ENCODE results near the gene ARHGEF2. TPM values are rescaled to one million over a fixed set of nuclear protein-coding genes. Genes with fewer than 3 reads are reported as not detected.

Gene ARHGEF2
- total and polyA plus RNA-seq, 9 of the 15 experiments (the other 6 are each of a cell fraction or from before 2014, with no cell fraction given): 7.1 to 162 (median 62.2) TPM

GRCh38 chr1:156009404-156009803 lies 31.1 kb upstream of the ARHGEF2 start (continued):
- no peak for TF ChIP-seq ZNF280A (IDR thresholded peaks at IDR 0.05; ENCODE audit: low read depth, partially characterized antibody)
- no peak for TF ChIP-seq YY1 (IDR thresholded peaks at IDR 0.05; ENCODE audit: borderline replicate concordance in 1 of 3, control insufficient read depth in 1 of 3, extremely low read depth in 1 of 3, insufficient read depth in 3 of 3, insufficient read length in 1 of 3, insufficient replicate concordance in 2 of 3, low read depth in 1 of 3, low read length in 2 of 3)

GRCh38 chr1:156006666-156007376 lies 28.5 kb upstream of the ARHGEF2 start:
- intact Hi-C loops (cut with micrococcal nuclease): no loop called here

More at GRCh38 chr1:156006666-156007376, 28.5 kb upstream of the ARHGEF2 start:
- ATAC-seq (no peak), DNase-seq (ENCODE audit: extremely low read depth in 1 of 4, low spot score in 3 of 4) (no peak), FAIRE-seq (no peak)
- Histone ChIP-seq H3K79me2 (ENCODE audit: control insufficient read depth, insufficient read depth, low read length) (no peaks in the 10 kb centered on the region), H3K4me2 (ENCODE audit: insufficient read depth, low read length) (no peak overlapping the region), H3K9ac (ENCODE audit: insufficient read depth in 1 of 2, low read depth in 2 of 2, low read length in 2 of 2) (no peak overlapping the region; a peak in 1 of 4 replicates), H2AFZ (ENCODE audit: low read depth, low read length) (no peak overlapping the region), H3K36me3 (ENCODE audit: control insufficient read depth, insufficient read depth, low read length) (peaks cover 33% of the 10 kb centered on the region; the same call in 2 of the 3 replicates), H3K27ac (ENCODE audit: extremely low read depth, low read depth, low read length) (no peak overlapping the region), H3K9me1 (ENCODE audit: control insufficient read depth, insufficient read depth, low read length) (no peaks in the 10 kb centered on the region), H4K20me1 (replicated peaks; ENCODE audit: control insufficient read depth, insufficient read depth, low read length) (no peaks in the 10 kb centered on the region), H3K4me3 (no peak overlapping the region), H3K9me3 (replicated peaks; ENCODE audit: control insufficient read depth, insufficient read depth, low read depth, low read length) (no peaks in the 10 kb centered on the region), H3K27me3 (ENCODE audit: control insufficient read depth in 2 of 2, insufficient read depth in 2 of 2, low read length in 2 of 2) (no peaks in the 10 kb centered on the region), H3K4me1 (replicated peaks in 1 of 2; ENCODE audit: control insufficient read depth in 2 of 2, insufficient read depth in 2 of 2, low read length in 2 of 2) (peaks cover 14 to 21% of the 10 kb centered on the region in 2 experiments; a peak in 4 of 5 replicates)
- TF ChIP-seq PRDM10 (IDR thresholded peaks at IDR 0.05; ENCODE audit: partially characterized antibody) (peak; percentile 5), LCOR (CRISPR knock-in tag; IDR thresholded peaks at IDR 0.05) (no peak), POLR2B (IDR thresholded peaks at IDR 0.05; ENCODE audit: low read depth, partially characterized antibody) (peak; percentile 16), HDGF (IDR thresholded peaks at IDR 0.05) (no peak), MIER1 (IDR thresholded peaks at IDR 0.05; ENCODE audit: low read depth) (no peak), GTF2B (IDR thresholded peaks at IDR 0.05; ENCODE audit: extremely low read depth, insufficient read length) (no peak)
- 63% methylated on average over 6 of the region's 7 CpGs for WGBS (ENCODE audit: insufficient coverage, low coverage, missing lambda C conversion rate)
- ChIA-PET CTCF (ENCODE audit: low intra/inter-chr PET ratio) (no interaction called here), POLR2A (interaction anchor here (0.6 to 3.5 kb wide), 5 partner anchors 10 to 58 kb away, joined by 3 to 10 read pairs (median 5); partner anchors contain the start of gene SSR2)
- no TSS peak for BruUV-seq (replicated peaks)
- in situ Hi-C loops (cut with MboI): no loop called here

All from K562 (cell line).